Measurements from ENCODE around the gene CACNA2D2. TPM values are rescaled to one million over a fixed set of nuclear protein-coding genes. Genes with fewer than 3 reads are reported as not detected.
A peak's percentile ranks its signal among the peaks of the same experiment; 100 is the strongest.

The CACNA2D2 gene
- total RNA-seq, 4 donors from 2014 or later = 0.31 to 1.7 (median 0.66) TPM

GRCh38 chr3:50504681-50505080 lies 1.2 kb upstream of the CACNA2D2 start:
- Histone ChIP-seq H3K4me1 (peaks cover 0 to 20% (median 11%) of the 10 kb centered on the region in 3 donors), H3K27me3 (peaks cover 24% of the 10 kb centered on the region), H3K9me3 (no peaks in the 10 kb centered on the region), H3K27ac (no peak overlapping the region), H3K4me3 (no peak overlapping the region), H3K36me3 (no peaks in the 10 kb centered on the region)
- ATAC-seq = no peak
- WGBS, 2 donors (ENCODE audit: low coverage in 1 of 2) = no CpG with 5 or more reads among the region's 2 CpGs
- TF ChIP-seq CTCF (IDR thresholded peaks at IDR 0.05) (no peak), POLR2AphosphoS5 (IDR thresholded peaks at IDR 0.05) (no peak), POLR2A (IDR thresholded peaks at IDR 0.05) (no peak)

DNA sequence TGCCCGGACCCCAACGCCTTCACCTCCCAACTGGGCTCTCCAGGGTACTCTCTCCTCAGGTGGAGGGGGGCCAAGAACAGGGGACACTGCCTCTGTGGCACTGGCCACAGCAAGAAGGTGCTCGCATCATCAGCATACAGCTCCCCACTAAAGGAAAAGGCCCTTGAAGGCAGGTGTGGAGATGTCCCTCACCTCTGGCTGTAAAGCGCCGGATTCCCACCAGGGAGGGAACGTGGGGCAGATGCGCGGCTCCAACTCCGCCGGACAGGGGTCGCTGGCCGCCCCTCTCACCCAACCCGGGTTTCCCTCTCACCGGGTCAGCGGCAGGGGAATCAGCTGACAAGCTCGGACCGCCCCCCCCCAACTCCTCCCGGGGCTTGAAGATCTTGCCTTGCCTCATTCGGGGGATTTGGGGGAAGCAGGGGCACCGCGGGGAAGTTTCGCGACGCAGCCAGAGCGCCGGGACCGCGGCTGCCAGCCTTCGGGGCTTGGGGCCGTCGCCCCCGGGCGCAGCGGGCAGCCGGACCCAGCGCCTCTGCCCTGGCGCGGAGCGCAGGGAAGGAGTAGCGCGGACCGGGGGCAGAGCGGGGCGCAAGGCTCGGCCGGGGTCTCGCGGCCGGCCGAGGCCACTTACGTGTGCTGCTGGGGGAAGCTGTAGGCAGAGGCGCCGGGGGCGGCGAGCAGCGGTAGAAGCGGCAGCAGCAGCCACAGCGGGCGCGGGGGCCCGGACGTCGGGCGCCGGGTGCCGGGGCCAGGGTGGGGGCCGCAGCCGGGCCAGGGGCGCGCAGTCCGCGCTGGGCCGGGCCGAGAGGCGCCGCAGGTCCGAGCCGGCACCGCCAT lies 630 bp downstream of the CACNA2D2 start:
- H3K4me1 ChIP-seq = peaks cover 0 to 20% (median 11%) of the 10 kb centered on the region in 3 donors
- no peaks in the 10 kb centered on the region for H3K9me3 ChIP-seq
- H3K27ac ChIP-seq = peak overlapping the region in 3 of 4 donors; percentile 70 to 82 (median 74)
- H3K27me3 ChIP-seq = peaks cover 32% of the 10 kb centered on the region
- WGBS, 2 donors (ENCODE audit: low coverage in 1 of 2) = 0% methylated on average over 2 of the region's 79 CpGs; no CpG with 5 or more reads in 1 of the 2 donors
- TF ChIP-seq EP300 (IDR thresholded peaks at IDR 0.05) (no peak), POLR2A (IDR thresholded peaks at IDR 0.05) (no peak), POLR2AphosphoS5 (IDR thresholded peaks at IDR 0.05) (no peak)
- H3K36me3 ChIP-seq = no peaks in the 10 kb centered on the region
- peak; percentile 10 for ATAC-seq
- peak overlapping the region; percentile 55 to 73 for H3K4me3 ChIP-seq

DNA sequence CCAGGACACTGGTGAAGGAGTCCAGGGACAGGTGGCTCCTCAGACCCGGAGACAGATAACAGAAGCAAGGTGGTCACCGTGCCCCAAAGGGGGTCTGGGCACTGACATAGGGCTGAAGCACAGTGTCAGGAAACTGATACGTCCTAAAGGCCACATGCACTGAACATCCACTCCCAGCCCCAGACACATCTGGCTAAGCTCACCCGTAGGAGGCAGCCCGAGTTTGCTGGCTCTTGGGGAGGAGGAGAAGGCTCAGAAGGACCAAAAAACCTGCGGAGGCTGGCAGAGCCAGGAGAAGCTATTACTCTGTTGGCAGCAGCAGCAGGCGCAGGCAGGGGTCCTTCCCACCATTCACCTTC lies 1.2 kb downstream of the CACNA2D2 start:
- 10% methylated on average over 2 of the region's 7 CpGs; no CpG with 5 or more reads in 1 of the 2 donors for WGBS, 2 donors (ENCODE audit: low coverage in 1 of 2)
- H3K36me3 ChIP-seq = no peaks in the 10 kb centered on the region
- ATAC-seq = no peak
- no peaks in the 10 kb centered on the region for H3K9me3 ChIP-seq
- peaks cover 0 to 20% (median 11%) of the 10 kb centered on the region in 3 donors for H3K4me1 ChIP-seq
- TF ChIP-seq POLR2A (IDR thresholded peaks at IDR 0.05) = no peak
- no peak for TF ChIP-seq CTCF (IDR thresholded peaks at IDR 0.05)
- no peak for TF ChIP-seq EP300 (IDR thresholded peaks at IDR 0.05)
- no peak for TF ChIP-seq POLR2AphosphoS5 (IDR thresholded peaks at IDR 0.05)
- peak overlapping the region in 1 of 2 donors; percentile 73 for H3K4me3 ChIP-seq
- peaks cover 32% of the 10 kb centered on the region for H3K27me3 ChIP-seq
- no peak overlapping the region for H3K27ac ChIP-seq

GRCh38 chr3:50495609-50496423 lies 7.6 kb downstream of the CACNA2D2 start:
- ATAC-seq = no peak
- Histone ChIP-seq H3K4me3 (no peak overlapping the region), H3K9me3 (no peaks in the 10 kb centered on the region), H3K36me3 (no peaks in the 10 kb centered on the region), H3K27ac (no peak overlapping the region), H3K27me3 (peaks cover 18% of the 10 kb centered on the region), H3K4me1 (no peaks in the 10 kb centered on the region)
- 74 to 83% methylated on average over 8 to 9 of the region's 16 CpGs for WGBS, 2 donors (ENCODE audit: low coverage in 1 of 2)
- TF ChIP-seq POLR2A (IDR thresholded peaks at IDR 0.05) (no peak), CTCF (IDR thresholded peaks at IDR 0.05) (no peak), POLR2AphosphoS5 (IDR thresholded peaks at IDR 0.05) (no peak), EP300 (IDR thresholded peaks at IDR 0.05) (no peak)

- Histone ChIP-seq H3K36me3 (no peaks in the 10 kb centered on the region), H3K9me3 (no peaks in the 10 kb centered on the region), H3K4me3 (no peak overlapping the region), H3K4me1 (no peaks in the 10 kb centered on the region), H3K27me3 (peaks cover 2% of the 10 kb centered on the region), H3K27ac (no peak overlapping the region)
- 82% methylated on average over 6 of the region's 8 CpGs; no CpG with 5 or more reads in 1 of the 2 donors for WGBS, 2 donors (ENCODE audit: low coverage in 1 of 2)
- no peak for ATAC-seq
- TF ChIP-seq POLR2AphosphoS5 (IDR thresholded peaks at IDR 0.05) = no peak
- no peak for TF ChIP-seq CTCF (IDR thresholded peaks at IDR 0.05)
- no peak for TF ChIP-seq EP300 (IDR thresholded peaks at IDR 0.05)
- TF ChIP-seq POLR2A (IDR thresholded peaks at IDR 0.05) = no peak
Observed at GRCh38 chr3:50494126-50494525, 9.3 kb downstream of the CACNA2D2 start.
